Measurements from ENCODE around the gene QPCT. TPM values are rescaled to one million over a fixed set of nuclear protein-coding genes. Genes with fewer than 3 reads are reported as not detected.
"Not testable (repeated sequence)": the region's sequence is repeated elsewhere in the genome, so short reads cannot be mapped to it uniquely, and the experiment has no call there.

The QPCT gene
- polyA plus RNA-seq, 3 donors from 2014 or later = 0.91 to 2.4 (median 0.99) TPM

GRCh38 chr2:37375741-37376288, 31.4 kb downstream of the QPCT start:
- Mint-ChIP-seq H3K9me3 (no peaks in the 10 kb centered on the region), H3K4me1 (peaks cover 0 to 11% of the 10 kb centered on the region in 2 donors), H3K27ac (no peak overlapping the region), H3K36me3 (no peaks in the 10 kb centered on the region), H3K4me3 (no peak overlapping the region), H3K27me3 (ENCODE audit: low read depth in 3 of 3) (peaks cover 3 to 17% (median 5%) of the 10 kb centered on the region in 3 donors)
- DNase-seq = no peak

GRCh38 chr2:37376421-37377186, 32.2 kb downstream of the QPCT start:
- Mint-ChIP-seq H3K27ac (no peak overlapping the region), H3K4me1 (peaks cover 0 to 11% of the 10 kb centered on the region in 2 donors), H3K4me3 (no peak overlapping the region), H3K27me3 (ENCODE audit: low read depth in 3 of 3) (peaks cover 3 to 17% (median 5%) of the 10 kb centered on the region in 3 donors), H3K36me3 (no peaks in the 10 kb centered on the region), H3K9me3 (no peaks in the 10 kb centered on the region)
- DNase-seq = no peak

GRCh38 chr2:37377187-37377532, 32.7 kb downstream of the QPCT start:
- no peak for DNase-seq
- Mint-ChIP-seq H3K4me1 (peaks cover 0 to 11% of the 10 kb centered on the region in 2 donors), H3K9me3 (no peaks in the 10 kb centered on the region), H3K36me3 (no peaks in the 10 kb centered on the region), H3K27me3 (ENCODE audit: low read depth in 3 of 3) (peaks cover 3 to 17% (median 5%) of the 10 kb centered on the region in 3 donors), H3K27ac (no peak overlapping the region), H3K4me3 (no peak overlapping the region)

- Mint-ChIP-seq H3K36me3 (no peaks in the 10 kb centered on the region), H3K4me3 (no peak overlapping the region), H3K4me1 (peaks cover 0 to 11% of the 10 kb centered on the region in 2 donors), H3K27me3 (ENCODE audit: low read depth in 3 of 3) (peaks cover 3 to 17% (median 5%) of the 10 kb centered on the region in 3 donors), H3K9me3 (no peaks in the 10 kb centered on the region), H3K27ac (no peak overlapping the region)
- no peak for DNase-seq
Measured at GRCh38 chr2:37378411-37378810, 34.0 kb downstream of the QPCT start.

GRCh38 chr2:37379881-37380296, 35.5 kb downstream of the QPCT start:
- H3K4me1 Mint-ChIP-seq = peaks cover 0 to 11% of the 10 kb centered on the region in 2 donors
- H3K27me3 Mint-ChIP-seq (ENCODE audit: low read depth in 3 of 3) = peaks cover 3 to 13% (median 5%) of the 10 kb centered on the region in 3 donors
- no peaks in the 10 kb centered on the region for H3K9me3 Mint-ChIP-seq
- no peak overlapping the region for H3K4me3 Mint-ChIP-seq
- H3K36me3 Mint-ChIP-seq = no peaks in the 10 kb centered on the region
- no peak overlapping the region for H3K27ac Mint-ChIP-seq
- no peak for DNase-seq

- not testable (repeated sequence) for DNase-seq; H3K9me3 Mint-ChIP-seq; H3K27ac Mint-ChIP-seq; H3K27me3 Mint-ChIP-seq (ENCODE audit: low read depth in 3 of 3); H3K36me3 Mint-ChIP-seq; H3K4me3 Mint-ChIP-seq
- peaks cover 0 to 11% of the 10 kb centered on the region in 2 donors for H3K4me1 Mint-ChIP-seq
Measured at GRCh38 chr2:37380787-37381186, 36.4 kb downstream of the QPCT start.

- H3K4me3 Mint-ChIP-seq; H3K4me1 Mint-ChIP-seq; H3K27ac Mint-ChIP-seq; H3K9me3 Mint-ChIP-seq; H3K27me3 Mint-ChIP-seq (ENCODE audit: low read depth in 3 of 3); H3K36me3 Mint-ChIP-seq; DNase-seq: not testable (repeated sequence)
Measured at GRCh38 chr2:37384261-37384660, 39.8 kb downstream of the QPCT start.

GRCh38 chr2:37387148-37387835, 42.9 kb downstream of the QPCT start:
- H3K27ac Mint-ChIP-seq = no peak overlapping the region
- H3K27me3 Mint-ChIP-seq (ENCODE audit: low read depth in 3 of 3) = no peaks in the 10 kb centered on the region
- peaks cover 0 to 3% of the 10 kb centered on the region in 2 donors for H3K4me1 Mint-ChIP-seq
- DNase-seq = no peak
- no peaks in the 10 kb centered on the region for H3K9me3 Mint-ChIP-seq
- no peak overlapping the region for H3K4me3 Mint-ChIP-seq
- H3K36me3 Mint-ChIP-seq = no peaks in the 10 kb centered on the region

- H3K36me3 Mint-ChIP-seq = no peaks in the 10 kb centered on the region
- H3K27ac Mint-ChIP-seq = no peak overlapping the region
- no peaks in the 10 kb centered on the region for H3K27me3 Mint-ChIP-seq (ENCODE audit: low read depth in 3 of 3)
- no peak for DNase-seq
- no peaks in the 10 kb centered on the region for H3K9me3 Mint-ChIP-seq
- H3K4me3 Mint-ChIP-seq = no peak overlapping the region
- peaks cover 0 to 3% of the 10 kb centered on the region in 2 donors for H3K4me1 Mint-ChIP-seq
Measured at GRCh38 chr2:37388074-37388473, 43.6 kb downstream of the QPCT start.

- peaks cover 0 to 3% of the 10 kb centered on the region in 2 donors for H3K4me1 Mint-ChIP-seq
- no peak overlapping the region for H3K4me3 Mint-ChIP-seq
- peak overlapping the region in 1 of 6 donors; percentile 53 for H3K27ac Mint-ChIP-seq
- no peaks in the 10 kb centered on the region for H3K27me3 Mint-ChIP-seq (ENCODE audit: low read depth in 3 of 3)
- no peaks in the 10 kb centered on the region for H3K36me3 Mint-ChIP-seq
- H3K9me3 Mint-ChIP-seq = no peaks in the 10 kb centered on the region
- no peak for DNase-seq
Measured at GRCh38 chr2:37389395-37389794, 45.0 kb downstream of the QPCT start.

GRCh38 chr2:37389989-37390765, 45.7 kb downstream of the QPCT start:
- Mint-ChIP-seq H3K27me3 (ENCODE audit: low read depth in 3 of 3) (no peaks in the 10 kb centered on the region), H3K27ac (peak overlapping the region; percentile 8 to 88 (median 68)), H3K36me3 (no peaks in the 10 kb centered on the region), H3K9me3 (no peaks in the 10 kb centered on the region), H3K4me3 (peak overlapping the region in 4 of 5 donors; percentile 16 to 53 (median 38)), H3K4me1 (peaks cover 0 to 3% of the 10 kb centered on the region in 2 donors)
- peak; percentile 26 to 33 (median 32) for DNase-seq

- Mint-ChIP-seq H3K4me1 (peaks cover 0 to 3% of the 10 kb centered on the region in 2 donors), H3K27ac (peak overlapping the region; percentile 8 to 88 (median 68)), H3K27me3 (ENCODE audit: low read depth in 3 of 3) (no peaks in the 10 kb centered on the region), H3K9me3 (no peaks in the 10 kb centered on the region), H3K4me3 (peak overlapping the region in 2 of 5 donors; percentile 0 to 31), H3K36me3 (no peaks in the 10 kb centered on the region)
- no peak for DNase-seq
Measured at GRCh38 chr2:37390777-37391176, 46.3 kb downstream of the QPCT start.

- Mint-ChIP-seq H3K4me3 (no peak overlapping the region), H3K9me3 (no peaks in the 10 kb centered on the region), H3K27me3 (ENCODE audit: low read depth in 3 of 3) (no peaks in the 10 kb centered on the region), H3K27ac (peak overlapping the region in 5 of 6 donors; percentile 32 to 72 (median 62)), H3K4me1 (peaks cover 0 to 3% of the 10 kb centered on the region in 2 donors), H3K36me3 (no peaks in the 10 kb centered on the region)
- DNase-seq = no peak
Measured at GRCh38 chr2:37391711-37392110, 47.3 kb downstream of the QPCT start.
